Adipose tissue (tissue), 3 donors: ENCODE data around the gene STYXL1. TPM values are rescaled to one million over a fixed set of nuclear protein-coding genes. Genes with fewer than 3 reads are reported as not detected.
"Not testable (repeated sequence)": the region's sequence is repeated elsewhere in the genome, so short reads cannot be mapped to it uniquely, and the experiment has no call there.

Experiments used
- H3K27ac ChIP-seq: one replicate; pipeline ENCODE4 v1.5.1; 2013; ENCODE audit warnings: low read depth, low read length
- WGBS, 3 donors: extraction: QIAGEN DNeasy Blood & Tissue Kit; methylation state at CpG; one replicate each; pipeline ENCODE4 v1.1.7; 2013; 5-methylcytosine and 5-hydroxymethylcytosine counted together
- polyA plus RNA-seq, 3 donors: library from polyadenylated mRNA; stranded (reverse); fragments of 200-250 nt; gene quantifications; one replicate each; pipeline ENCODE4 v1.2.3, GENCODE V29; 2013
- donor health status: healthy with polysubstance abuse.
- donor health status: Bipolar disorder and iron deficiency.
- donor health status: healthy.

The STYXL1 gene, protein sequence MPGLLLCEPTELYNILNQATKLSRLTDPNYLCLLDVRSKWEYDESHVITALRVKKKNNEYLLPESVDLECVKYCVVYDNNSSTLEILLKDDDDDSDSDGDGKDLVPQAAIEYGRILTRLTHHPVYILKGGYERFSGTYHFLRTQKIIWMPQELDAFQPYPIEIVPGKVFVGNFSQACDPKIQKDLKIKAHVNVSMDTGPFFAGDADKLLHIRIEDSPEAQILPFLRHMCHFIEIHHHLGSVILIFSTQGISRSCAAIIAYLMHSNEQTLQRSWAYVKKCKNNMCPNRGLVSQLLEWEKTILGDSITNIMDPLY
- 10 to 100 TPM; 19.1 to 43.9 (median 34.9) TPM for polyA plus RNA-seq

DNA sequence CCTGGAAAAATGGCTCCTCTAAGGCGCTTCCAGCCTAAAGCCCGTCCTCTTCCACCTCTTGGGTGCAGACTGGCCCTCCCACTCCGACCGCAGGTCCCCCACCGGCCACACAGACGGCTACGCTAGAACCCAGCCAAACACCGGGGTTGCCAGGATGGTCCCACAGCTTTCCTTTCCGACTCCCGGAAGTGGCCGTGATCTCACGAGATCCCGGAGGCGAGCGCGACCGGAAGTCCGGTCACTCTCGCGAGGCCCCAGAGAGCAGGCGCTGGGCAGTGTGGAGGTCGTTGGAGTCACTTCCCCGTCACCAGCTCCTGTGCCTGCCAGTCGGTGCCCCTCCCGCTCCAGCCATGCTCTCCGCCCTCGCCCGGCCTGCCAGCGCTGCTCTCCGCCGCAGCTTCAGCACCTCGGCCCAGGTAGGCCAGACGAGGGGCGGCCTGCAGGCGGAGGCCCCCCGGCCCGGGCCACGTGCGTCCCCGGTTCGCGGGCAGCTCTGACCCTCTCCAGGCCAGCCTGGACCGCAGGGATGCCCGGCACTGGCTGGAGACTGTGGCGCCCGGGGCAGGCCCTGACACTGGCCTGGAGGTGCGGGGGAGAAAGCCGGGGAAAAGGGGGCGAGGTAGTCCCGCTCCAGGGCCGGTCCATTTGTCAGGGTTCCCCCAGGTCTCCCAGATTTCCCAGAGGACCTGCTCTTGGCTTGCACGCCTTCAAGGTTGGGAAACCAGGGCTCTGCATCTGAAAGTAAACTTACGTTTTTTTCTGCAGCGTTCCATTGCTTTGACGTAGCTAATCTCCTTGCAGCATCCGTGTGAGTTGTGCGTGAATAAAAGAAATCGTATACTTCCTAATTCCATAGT is at the start of gene STYXL1, which contains the start of gene MDH2:
Gene STYXL1 (minus strand): TSS at position 190 of the 857 bp plus-strand sequence. CDS start 17,477 bp downstream, outside the sequence.
Gene MDH2 (plus strand): TSS at position 296 of the 857 bp plus-strand sequence. CDS start 55 bp downstream, at position 351.
- WGBS, 3 donors, result 0 to 1% (median 0%) methylated on average over 58 of the region's 58 CpGs
- H3K27ac ChIP-seq, result peak within 1 kb of the TSS; percentile 70

DNA sequence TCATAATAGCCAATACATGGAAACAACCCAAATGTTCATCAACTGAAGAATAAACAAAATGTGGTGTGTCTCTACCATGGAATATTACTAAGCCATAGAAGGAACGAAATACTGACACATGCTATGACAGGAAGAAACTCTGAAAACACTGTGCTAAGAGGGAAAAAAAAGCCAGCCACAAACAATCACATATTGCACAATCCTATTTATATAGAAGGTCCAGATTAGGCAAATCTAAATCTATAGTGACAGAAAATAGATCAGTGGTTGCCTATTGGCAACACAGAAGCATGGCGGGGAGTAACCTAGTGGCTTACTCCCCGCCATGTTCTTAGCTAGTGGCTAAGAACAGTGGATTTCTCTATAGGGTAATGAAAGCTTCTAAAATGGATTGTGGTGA is 48.1 kb upstream of the STYXL1 start:
- 78 to 94% (median 79%) methylated on average over 3 of the region's 3 CpGs for WGBS, 3 donors

DNA sequence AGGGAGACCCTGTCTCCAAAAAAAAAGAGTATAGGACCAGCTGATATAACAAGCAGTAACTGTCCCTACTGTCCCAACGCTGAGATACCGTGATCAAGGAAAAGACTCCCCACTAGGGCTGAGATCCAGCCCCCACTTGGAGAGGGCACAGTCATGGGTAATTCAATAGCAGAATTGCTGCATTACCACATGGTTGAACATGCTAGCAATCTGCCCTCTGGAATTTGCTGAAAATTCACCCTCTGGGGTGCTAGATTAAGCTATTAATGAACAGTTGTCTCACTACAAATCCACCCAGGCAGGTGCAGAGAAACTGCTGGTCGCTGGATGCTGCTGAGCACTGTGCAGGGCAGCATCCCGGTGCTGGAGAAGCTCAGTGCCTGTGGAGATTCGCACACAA is 46.5 kb upstream of the STYXL1 start:
- H3K27ac ChIP-seq, result not testable (repeated sequence)
- WGBS, 3 donors, result 86 to 97% (median 88%) methylated on average over 5 of the region's 5 CpGs

More for the DNA sequence above, 48.1 kb upstream of the STYXL1 start:
- no peak overlapping the region for H3K27ac ChIP-seq

DNA sequence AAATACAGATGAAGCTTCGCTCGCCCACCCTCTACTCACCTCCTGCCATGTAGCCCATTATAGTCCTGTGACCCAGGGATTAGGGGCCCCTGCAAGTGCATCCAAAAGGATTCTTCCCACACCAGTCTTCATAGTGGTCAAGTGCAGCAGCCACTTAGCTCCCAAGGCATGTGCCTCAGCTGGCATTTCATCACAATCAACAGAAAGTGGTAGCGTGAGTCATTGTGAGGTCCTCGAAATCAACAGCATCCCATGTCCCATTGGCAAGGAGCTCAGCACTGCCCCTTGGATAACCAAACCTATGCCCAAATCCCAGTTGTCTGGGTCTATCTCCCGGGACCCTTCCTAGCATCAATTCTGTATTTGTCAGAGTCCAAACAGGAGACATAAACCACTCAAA is 45.7 kb upstream of the STYXL1 start:
- 86 to 92% (median 87%) methylated on average over 5 of the region's 5 CpGs for WGBS, 3 donors
- H3K27ac ChIP-seq, result not testable (repeated sequence)

DNA sequence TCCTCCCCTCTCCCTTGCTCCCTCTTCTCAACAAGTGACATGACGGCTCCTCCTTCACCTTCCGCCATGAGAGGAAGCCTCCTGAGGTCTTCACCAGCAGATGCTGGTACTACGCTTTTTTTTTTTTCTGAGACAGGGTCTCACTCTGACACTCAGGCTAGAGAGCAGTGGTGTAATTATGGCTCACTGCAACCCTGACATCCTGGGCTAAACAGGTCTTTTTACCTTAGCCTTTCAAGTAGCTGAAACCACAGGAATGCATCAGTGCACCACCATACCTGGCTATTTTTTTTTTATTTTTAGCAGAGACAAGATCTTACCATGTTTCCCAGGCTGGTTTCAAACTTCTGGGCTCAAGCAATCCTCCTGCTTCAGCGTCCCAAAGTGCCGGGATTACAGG is 43.7 kb upstream of the STYXL1 start:
- WGBS, 3 donors, result 81 to 94% (median 87%) methylated on average over 5 of the region's 5 CpGs
- H3K27ac ChIP-seq, result no peak overlapping the region

DNA sequence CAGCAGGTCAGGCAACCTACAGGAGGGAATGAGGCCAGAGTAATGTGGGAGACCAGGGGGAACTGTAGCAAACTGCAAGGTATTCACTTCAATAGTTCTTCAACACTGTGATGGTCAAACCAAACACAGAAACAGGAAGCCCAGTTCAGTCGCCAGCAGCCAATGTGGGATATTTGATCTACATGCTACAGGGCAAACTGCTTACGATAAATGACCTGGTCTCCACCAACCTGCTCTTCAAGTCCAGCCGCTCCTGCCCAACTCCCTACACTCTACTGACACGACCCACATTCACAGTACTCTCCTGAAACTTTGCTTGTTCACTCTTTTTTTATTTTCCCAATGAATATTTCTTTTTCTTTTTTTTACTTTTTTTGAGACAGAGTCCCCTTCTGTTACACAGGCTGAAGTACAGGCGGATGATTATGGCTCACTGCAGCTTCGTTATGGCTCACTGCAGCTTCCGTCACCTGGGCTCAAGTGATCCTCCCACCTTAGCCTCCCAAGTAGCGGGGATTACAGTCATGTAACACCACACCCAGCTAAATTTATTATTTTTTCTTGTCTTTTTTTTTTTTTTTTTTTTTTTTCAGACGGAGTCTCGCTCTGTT is 42.2 kb upstream of the STYXL1 start:
- H3K27ac ChIP-seq, result no peak overlapping the region
- 68 to 82% (median 79%) methylated on average over 9 to 10 of the region's 10 CpGs for WGBS, 3 donors

DNA sequence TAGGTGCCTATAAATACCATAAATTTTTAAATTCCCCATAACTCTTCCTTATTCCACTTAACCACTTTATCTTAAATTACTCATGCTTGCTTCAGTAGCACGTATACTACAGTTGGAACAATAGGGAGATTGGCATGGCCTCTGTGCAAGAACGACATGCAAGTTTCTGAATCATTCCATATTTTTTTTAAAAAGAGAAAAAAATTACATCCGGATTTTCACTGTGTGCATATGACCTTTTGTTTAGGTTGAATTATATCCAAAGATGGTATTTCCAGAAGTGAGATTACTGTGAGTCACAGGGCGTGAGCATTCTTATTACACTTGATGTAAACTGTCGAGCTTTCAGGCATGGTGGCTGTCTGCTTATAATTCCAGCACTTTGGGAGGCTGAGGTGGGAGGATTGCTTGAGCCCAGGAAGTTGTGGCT is 39.6 kb upstream of the STYXL1 start:
- 45 to 61% (median 50%) methylated on average over 5 of the region's 5 CpGs for WGBS, 3 donors
- not testable (repeated sequence) for H3K27ac ChIP-seq

DNA sequence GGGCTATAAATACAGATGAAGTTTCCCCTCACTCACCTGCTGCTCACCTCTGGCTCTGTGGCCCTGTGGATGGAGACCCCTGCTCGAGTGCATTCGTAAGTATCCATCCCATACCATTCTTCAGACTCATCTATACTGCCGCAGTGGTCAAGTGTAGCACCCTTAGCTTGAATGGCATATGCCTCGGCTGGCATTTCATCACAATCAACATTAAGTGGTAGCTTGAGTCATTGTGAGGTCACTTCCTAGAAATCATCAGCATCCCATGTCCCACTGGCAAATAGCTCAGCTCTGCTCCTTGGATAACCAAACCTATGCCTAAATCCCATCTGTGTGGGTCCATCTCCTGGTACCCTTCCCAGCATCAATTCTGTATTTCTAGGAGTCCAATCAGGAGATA is 38.3 kb upstream of the STYXL1 start:
- 84 to 97% (median 89%) methylated on average over 4 of the region's 4 CpGs for WGBS, 3 donors
- H3K27ac ChIP-seq, result no peak overlapping the region

DNA sequence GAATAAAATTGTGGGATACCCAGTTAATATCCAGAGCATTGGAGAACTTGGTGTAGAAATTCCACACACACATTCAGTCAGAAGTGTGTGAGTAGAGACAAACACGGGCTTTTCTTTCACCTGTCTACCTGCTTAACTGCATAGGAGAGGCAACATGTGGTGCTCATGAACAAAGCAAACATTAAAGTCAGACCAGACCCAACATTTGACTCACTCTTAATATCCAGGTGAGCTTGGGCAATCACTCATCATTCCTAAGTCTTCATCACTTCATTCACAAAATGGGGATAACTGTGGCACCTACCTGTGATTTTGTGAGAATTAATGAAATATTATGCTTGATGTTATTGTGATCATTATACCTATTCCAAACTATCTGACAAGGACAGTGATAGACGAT is 36.3 kb upstream of the STYXL1 start:
- 83 to 93% (median 84%) methylated on average over 2 of the region's 2 CpGs for WGBS, 3 donors
- not testable (repeated sequence) for H3K27ac ChIP-seq

DNA sequence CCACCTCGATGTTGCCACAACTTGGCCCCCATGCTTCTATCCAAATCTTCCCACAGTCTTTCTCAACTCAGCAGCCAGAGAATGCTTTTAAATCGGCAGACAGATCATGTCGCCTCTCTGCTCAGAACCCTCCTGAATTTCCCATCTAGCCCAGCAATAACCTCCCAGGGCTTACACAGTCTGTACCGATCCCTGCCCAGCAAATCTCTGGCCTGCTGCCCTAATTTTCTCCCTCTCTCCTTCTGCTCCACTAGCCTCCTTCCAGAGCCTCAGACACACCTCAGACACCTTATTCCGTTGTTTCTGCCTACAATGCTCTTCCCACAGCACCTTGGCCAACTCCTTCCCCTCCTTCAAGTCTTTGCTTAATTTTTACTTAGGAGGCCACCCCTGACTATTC is 32.4 kb upstream of the STYXL1 start:
- 67 to 82% (median 72%) methylated on average over 5 of the region's 5 CpGs for WGBS, 3 donors
- no peak overlapping the region for H3K27ac ChIP-seq

DNA sequence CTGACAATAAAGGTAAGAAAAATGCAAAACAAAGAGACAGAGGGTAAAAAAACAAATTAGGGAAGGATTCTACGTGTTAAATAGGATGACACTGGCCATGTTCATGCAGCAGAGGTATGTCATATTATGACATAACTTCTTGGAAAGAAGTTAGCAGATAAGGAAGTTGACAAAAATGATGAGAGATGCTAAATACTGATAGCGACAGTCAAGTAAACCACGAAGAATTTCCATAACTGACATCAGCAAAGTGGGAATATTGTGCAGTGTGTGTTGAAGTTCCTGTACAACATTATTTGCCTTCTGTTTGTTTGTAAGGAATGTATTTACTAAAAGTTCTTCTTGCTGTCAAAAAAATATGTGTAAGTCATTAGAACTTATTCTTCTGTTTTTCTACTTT is 29.6 kb upstream of the STYXL1 start:
- no peak overlapping the region for H3K27ac ChIP-seq
- 34 to 63% (median 42%) methylated on average over 3 of the region's 3 CpGs for WGBS, 3 donors

DNA sequence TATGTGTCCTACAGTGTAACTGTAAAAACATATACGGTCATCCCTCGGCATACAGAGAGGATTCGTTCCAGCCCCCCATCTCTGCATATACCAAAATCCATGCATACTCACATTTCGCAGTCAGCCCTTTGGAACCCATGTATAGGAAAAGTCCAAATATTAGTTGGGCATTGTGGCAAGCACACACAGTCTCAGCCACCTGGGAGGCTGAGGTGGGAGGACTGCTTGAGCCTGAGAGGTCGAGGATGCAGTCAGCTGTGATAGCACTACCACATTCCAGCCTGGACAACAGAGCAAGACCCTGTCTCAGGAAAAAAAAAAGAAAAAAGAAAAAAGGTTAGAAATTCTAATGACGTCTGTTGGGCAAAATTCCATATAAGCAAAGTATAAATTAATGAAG is 29.2 kb upstream of the STYXL1 start:
- 90% methylated on average over 6 of the region's 6 CpGs for WGBS, 3 donors
- no peak overlapping the region for H3K27ac ChIP-seq

DNA sequence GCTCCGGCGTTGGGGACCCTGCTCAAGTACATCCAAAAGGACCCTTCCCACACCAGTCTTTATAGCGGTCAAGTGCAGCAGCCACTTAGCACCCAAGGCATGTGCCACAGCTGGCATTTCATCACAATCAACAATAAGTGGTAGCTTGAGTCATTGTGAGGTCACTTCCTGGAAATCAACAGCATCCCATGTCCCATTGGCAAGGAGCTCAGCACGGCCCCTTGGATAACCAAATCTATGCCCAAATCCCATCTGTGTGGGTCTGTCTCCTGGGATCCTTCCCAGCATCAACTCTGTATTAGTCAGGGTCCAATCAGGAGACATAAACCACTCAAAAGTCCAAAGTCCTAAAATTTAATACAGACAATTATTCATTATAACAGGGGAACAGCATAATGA is 27.2 kb upstream of the STYXL1 start:
- 96 to 99% (median 96%) methylated on average over 4 of the region's 4 CpGs for WGBS, 3 donors
- H3K27ac ChIP-seq, result no peak overlapping the region

DNA sequence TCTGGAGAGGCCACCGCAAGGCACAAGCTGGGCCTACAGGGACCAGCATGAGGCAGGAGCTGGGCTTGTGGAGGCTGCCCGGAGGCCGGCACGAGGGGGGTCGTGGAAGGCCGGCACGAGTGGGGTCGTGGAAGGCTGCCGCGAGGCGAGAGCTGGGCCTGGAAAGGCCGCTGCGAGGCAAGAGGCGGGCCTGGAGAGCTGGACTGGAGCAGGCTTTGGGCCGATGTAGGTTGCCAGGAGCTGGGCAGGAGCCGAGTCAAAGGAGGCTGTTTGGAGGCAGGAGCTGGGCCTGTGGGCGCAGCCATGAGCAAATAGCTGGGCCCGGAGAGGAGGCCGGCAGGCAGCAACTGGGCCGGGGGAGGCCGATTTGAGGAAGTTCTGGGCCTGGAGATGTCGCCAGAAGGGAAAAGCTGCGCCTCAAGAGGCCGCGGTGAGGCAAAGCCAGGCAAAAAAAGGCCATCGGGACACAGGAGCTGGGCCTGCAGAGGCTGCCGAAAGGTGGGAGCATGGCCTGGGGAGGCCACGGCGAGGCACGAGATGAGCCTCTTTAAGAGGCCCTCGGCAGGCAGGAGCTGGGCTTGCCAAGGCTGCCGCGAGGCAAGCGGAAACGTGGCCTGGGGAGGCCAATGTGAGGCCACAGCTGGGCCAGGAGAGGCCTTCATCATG is 26.6 kb upstream of the STYXL1 start:
- WGBS, 3 donors, result 96 to 98% (median 97%) methylated on average over 35 of the region's 35 CpGs
- no peak overlapping the region for H3K27ac ChIP-seq

DNA sequence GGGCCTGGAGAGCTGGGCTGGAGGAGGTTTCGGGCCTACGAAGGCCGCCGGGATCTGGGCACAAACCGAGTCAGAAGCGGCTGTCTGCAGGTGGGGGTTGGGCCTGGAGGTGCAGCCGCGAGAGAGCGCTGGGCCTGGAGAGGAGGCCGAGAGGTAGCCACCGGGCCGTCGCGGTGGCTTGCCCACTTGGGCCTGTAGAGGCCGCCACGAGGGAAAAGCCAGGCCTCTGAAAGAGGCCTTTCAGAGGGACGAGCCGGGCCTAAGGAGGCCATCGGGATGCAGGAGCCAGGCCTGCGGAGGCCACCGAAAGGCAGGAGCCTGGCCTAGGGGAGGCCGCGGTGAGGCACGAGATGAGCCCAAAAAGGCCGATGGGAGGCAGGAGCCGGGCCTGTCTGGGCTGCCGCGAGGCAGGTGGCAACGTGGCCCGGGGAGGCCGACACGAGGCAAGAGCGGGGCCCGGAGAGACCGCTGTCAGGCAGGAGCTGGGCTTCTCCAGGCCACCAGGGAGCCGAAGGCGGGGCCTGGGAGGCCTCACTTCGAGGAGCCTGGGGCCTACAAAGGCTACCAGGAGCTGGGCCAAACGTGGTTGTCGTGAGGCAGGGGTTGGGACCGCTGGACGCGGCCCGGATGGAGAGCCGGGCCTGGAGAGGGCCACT is 25.7 kb upstream of the STYXL1 start:
- H3K27ac ChIP-seq, result no peak overlapping the region
- 92 to 96% (median 94%) methylated on average over 39 to 45 of the region's 45 CpGs for WGBS, 3 donors

DNA sequence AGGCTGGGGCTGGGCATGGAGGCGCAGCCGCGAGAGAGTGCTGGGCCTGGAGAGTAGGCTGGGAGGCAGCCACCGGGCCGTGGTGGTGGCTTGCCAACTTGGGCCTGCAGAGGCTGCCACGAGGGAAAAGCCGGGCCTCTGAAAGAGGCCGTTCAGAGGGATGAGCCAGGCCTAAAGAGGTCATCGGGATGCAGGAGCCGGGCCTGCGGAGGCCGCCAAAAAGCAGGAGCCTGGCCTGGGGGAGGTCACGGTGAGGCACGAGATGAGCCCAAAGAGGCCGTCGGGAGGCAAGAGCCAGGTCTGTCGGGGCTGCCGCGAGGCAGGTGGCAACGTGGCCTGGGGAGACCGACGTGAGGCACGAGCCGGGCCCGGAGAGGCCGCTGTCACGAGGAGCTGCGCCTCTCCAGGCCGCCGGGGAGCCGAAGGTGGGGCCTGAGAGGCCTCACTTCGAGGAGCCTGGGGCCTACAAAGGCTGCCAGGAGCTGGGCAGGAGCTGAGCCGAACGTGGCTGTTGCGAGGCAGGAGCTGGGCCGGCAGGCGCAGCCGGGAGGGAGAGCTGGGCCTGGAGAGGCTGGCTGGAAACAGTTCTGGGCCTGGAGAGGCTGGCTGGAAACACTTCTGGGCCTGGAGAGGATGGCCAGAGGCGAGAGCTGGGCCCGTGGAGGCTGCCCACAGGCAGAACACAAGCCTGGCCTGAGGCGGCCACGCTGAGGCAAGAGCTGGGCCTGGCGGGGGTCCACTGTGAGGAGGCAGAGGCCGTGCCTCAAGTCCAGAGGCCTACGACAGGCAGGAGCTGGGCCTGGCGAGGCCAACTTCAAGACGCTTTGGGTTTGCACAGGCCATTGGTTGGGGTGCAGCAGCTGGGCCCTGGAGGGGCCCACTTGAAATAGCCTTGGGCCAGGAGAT is 24.7 kb upstream of the STYXL1 start:
- no peak overlapping the region for H3K27ac ChIP-seq
- 94 to 97% (median 96%) methylated on average over 42 to 47 of the region's 47 CpGs for WGBS, 3 donors
